Measurements from ENCODE around the gene CDK12. TPM values are rescaled to one million over a fixed set of nuclear protein-coding genes. Genes with fewer than 3 reads are reported as not detected.
A peak's percentile ranks its signal among the peaks of the same experiment; 100 is the strongest.

Gene CDK12
- total RNA-seq, 1 donor, result 39.3 TPM

- no peak overlapping the region for H3K4me3 ChIP-seq (ENCODE audit: low read depth, low read length)
- TF ChIP-seq, protein P1, sequence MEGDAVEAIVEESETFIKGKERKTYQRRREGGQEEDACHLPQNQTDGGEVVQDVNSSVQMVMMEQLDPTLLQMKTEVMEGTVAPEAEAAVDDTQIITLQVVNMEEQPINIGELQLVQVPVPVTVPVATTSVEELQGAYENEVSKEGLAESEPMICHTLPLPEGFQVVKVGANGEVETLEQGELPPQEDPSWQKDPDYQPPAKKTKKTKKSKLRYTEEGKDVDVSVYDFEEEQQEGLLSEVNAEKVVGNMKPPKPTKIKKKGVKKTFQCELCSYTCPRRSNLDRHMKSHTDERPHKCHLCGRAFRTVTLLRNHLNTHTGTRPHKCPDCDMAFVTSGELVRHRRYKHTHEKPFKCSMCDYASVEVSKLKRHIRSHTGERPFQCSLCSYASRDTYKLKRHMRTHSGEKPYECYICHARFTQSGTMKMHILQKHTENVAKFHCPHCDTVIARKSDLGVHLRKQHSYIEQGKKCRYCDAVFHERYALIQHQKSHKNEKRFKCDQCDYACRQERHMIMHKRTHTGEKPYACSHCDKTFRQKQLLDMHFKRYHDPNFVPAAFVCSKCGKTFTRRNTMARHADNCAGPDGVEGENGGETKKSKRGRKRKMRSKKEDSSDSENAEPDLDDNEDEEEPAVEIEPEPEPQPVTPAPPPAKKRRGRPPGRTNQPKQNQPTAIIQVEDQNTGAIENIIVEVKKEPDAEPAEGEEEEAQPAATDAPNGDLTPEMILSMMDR (IDR thresholded peaks at IDR 0.05; ENCODE audit: insufficient read depth, low read depth, low read length), result no peak
- no peak for DNase-seq (ENCODE audit: low read depth)
Observed at GRCh38 chr17:39569126-39569525, 107.8 kb downstream of the CDK12 start.

GRCh38 chr17:39572121-39572520 lies 110.8 kb downstream of the CDK12 start:
- no peak for DNase-seq (ENCODE audit: low read depth)
- TF ChIP-seq, protein P1 (IDR thresholded peaks at IDR 0.05; ENCODE audit: insufficient read depth, low read depth, low read length), result no peak
- H3K4me3 ChIP-seq (ENCODE audit: low read depth, low read length), result no peak overlapping the region

DNA sequence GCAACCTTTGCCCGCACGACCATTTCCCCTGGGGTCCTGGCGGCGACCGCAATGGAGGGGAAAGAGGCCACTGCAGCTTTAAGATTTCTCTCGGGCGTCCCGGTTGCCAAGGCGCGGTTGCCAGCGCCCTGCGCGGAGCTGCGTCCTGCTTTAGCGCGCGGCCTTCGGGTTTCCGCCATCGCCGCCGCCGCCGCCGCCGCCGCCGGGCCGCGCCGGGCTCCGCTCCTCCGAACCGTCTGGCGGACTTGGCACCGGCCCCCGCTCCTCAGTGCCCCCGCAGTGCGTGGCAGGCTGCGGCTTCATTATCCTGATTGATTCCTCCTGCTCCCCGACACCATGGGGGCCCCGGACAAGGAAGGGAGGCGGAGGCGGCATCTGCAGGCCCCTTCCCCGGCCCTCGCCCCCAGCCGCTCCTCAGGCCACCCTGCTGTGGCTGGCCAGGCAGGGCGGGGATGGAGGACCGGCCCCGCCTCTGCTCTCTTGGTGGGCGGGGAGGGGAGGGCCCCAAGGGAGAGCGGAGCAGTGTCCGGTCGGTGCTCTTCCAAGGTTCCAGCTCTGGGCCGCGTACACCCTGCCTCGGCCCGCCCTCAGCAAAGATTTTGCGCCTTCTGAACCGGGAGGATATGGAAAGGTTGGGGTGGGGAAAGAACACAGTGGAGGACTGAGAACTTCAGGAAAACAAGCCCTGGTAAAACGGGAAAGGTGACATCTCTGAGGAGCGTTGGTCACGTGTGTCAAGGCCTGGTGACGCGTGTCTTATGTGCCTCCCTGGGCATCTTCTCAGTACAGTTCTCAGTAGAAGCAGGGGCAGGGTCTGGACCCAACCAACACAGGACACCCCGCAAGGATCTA lies 112.4 kb downstream of the CDK12 start:
- peak; percentile 77 for DNase-seq (ENCODE audit: low read depth)
- TF ChIP-seq, protein P1 (IDR thresholded peaks at IDR 0.05; ENCODE audit: insufficient read depth, low read depth, low read length), result no peak
- H3K4me3 ChIP-seq (ENCODE audit: low read depth, low read length), result peak overlapping the region; percentile 68

GRCh38 chr17:39576187-39576586 lies 114.9 kb downstream of the CDK12 start:
- H3K4me3 ChIP-seq (ENCODE audit: low read depth, low read length), result no peak overlapping the region
- no peak for DNase-seq (ENCODE audit: low read depth)
- TF ChIP-seq, protein P1 (IDR thresholded peaks at IDR 0.05; ENCODE audit: insufficient read depth, low read depth, low read length), result peak; percentile 55

- H3K4me3 ChIP-seq (ENCODE audit: low read depth, low read length), result no peak overlapping the region
- no peak for DNase-seq (ENCODE audit: low read depth)
- TF ChIP-seq, protein P1 (IDR thresholded peaks at IDR 0.05; ENCODE audit: insufficient read depth, low read depth, low read length), result no peak
Observed at GRCh38 chr17:39578272-39578671, 117.0 kb downstream of the CDK12 start.

- no peak overlapping the region for H3K4me3 ChIP-seq (ENCODE audit: low read depth, low read length)
- DNase-seq (ENCODE audit: low read depth), result no peak
- TF ChIP-seq, protein P1 (IDR thresholded peaks at IDR 0.05; ENCODE audit: insufficient read depth, low read depth, low read length), result no peak
Observed at GRCh38 chr17:39579318-39580081, 118.2 kb downstream of the CDK12 start.

Measured in fibroblast of villous mesenchyme (primary cell).